H9 (cell line): ENCODE measurements around the gene ADAMTS3. TPM values are rescaled to one million over a fixed set of nuclear protein-coding genes. Genes with fewer than 3 reads are reported as not detected.

Experiments
- DNase-seq: peaks from one replicate; pipeline ENCODE4 v3.0.0-alpha.2; 2017
- H2AFZ ChIP-seq: one replicate; pipeline ENCODE4 v1.6.1; 2013; ENCODE audit warnings: mild to moderate bottlenecking, low read length, control low read depth, moderate library complexity
- H2AK5ac ChIP-seq: 2 replicates; pipeline ENCODE4 v1.6.1; 2013; ENCODE audit warnings: low read length, control low read depth, mixed read lengths; ENCODE audit not compliant: insufficient read length
- H2BK120ac ChIP-seq: one replicate; pipeline ENCODE4 v1.6.1; 2013; ENCODE audit warnings: low read depth, mild to moderate bottlenecking, low read length, control low read depth, inconsistent platforms; ENCODE audit not compliant: poor library complexity, severe bottlenecking
- H2BK12ac ChIP-seq: 2 replicates; pipeline ENCODE4 v1.6.1; 2013; ENCODE audit warnings: low read length, control low read depth, mixed read lengths, low read depth; ENCODE audit not compliant: insufficient read length
- H2BK15ac ChIP-seq: 2 replicates; pipeline ENCODE4 v1.6.1; 2013; ENCODE audit warnings: low read depth, low read length, control low read depth
- H2BK20ac ChIP-seq: one replicate; pipeline ENCODE4 v1.6.1; 2013; ENCODE audit warnings: low read depth, mild to moderate bottlenecking, low read length, control low read depth, inconsistent platforms; ENCODE audit not compliant: poor library complexity, severe bottlenecking
- H2BK5ac ChIP-seq: 2 replicates; pipeline ENCODE4 v1.6.1; 2013; ENCODE audit warnings: low read length, control low read depth, mixed read lengths; ENCODE audit not compliant: insufficient read length
- H3K14ac ChIP-seq: 2 replicates; pipeline ENCODE4 v1.6.1; 2013; ENCODE audit warnings: low read length, control low read depth; ENCODE audit not compliant: insufficient read depth
- H3K18ac ChIP-seq: 2 replicates; pipeline ENCODE4 v1.6.1; 2013; ENCODE audit warnings: low read depth, mild to moderate bottlenecking, mixed read lengths, low read length, control low read depth; ENCODE audit not compliant: insufficient read length
- H3K23ac ChIP-seq: 2 replicates; pipeline ENCODE4 v1.6.1; 2013; ENCODE audit warnings: low read length, control low read depth, mixed read lengths, low read depth; ENCODE audit not compliant: insufficient read length
- H3K23me2 ChIP-seq: 2 replicates; pipeline ENCODE4 v1.6.1; 2013; ENCODE audit warnings: low read depth, mild to moderate bottlenecking, mixed read lengths, low read length, control low read depth; ENCODE audit not compliant: insufficient read length, poor library complexity, severe bottlenecking
- H3K27ac ChIP-seq: 2 replicates; pipeline ENCODE4 v1.5.1; 2013; ENCODE audit warnings: low read length, control low read depth, mixed read lengths, low read depth; ENCODE audit not compliant: insufficient read length
- H3K27me3 ChIP-seq: 2 replicates; pipeline ENCODE4 v1.6.1; 2013; ENCODE audit warnings: low read length, control low read depth, inconsistent platforms; ENCODE audit not compliant: insufficient read depth
- H3K4ac ChIP-seq: 2 replicates; pipeline ENCODE4 v1.6.1; 2013; ENCODE audit warnings: low read depth, mild to moderate bottlenecking, control low read depth, inconsistent platforms, low read length, moderate library complexity
- H3K4me1 ChIP-seq: 2 replicates; pipeline ENCODE4 v1.6.1; 2013; ENCODE audit warnings: low read length, control low read depth, inconsistent platforms; ENCODE audit not compliant: insufficient read depth
- H3K4me2 ChIP-seq: 2 replicates; pipeline ENCODE4 v1.6.1; 2013; ENCODE audit warnings: low read length, control low read depth, mixed read lengths; ENCODE audit not compliant: insufficient read length, insufficient read depth
- H3K56ac ChIP-seq: 2 replicates; pipeline ENCODE4 v1.6.1; 2013; ENCODE audit warnings: low read depth, mild to moderate bottlenecking, mixed read lengths, low read length, control low read depth; ENCODE audit not compliant: insufficient read length
- H3K79me1 ChIP-seq: 2 replicates; pipeline ENCODE4 v1.6.1; 2013; ENCODE audit warnings: low read depth, mild to moderate bottlenecking, moderate library complexity, low read length, control low read depth, inconsistent platforms; ENCODE audit not compliant: insufficient read depth, poor library complexity, severe bottlenecking
- H3K79me2 ChIP-seq: 2 replicates; pipeline ENCODE4 v1.6.1; 2013; ENCODE audit warnings: low read length, control low read depth, inconsistent platforms; ENCODE audit not compliant: insufficient read depth
- H3K9ac ChIP-seq: 2 replicates; pipeline ENCODE4 v1.6.1; 2013; ENCODE audit warnings: low read length, control low read depth, mixed read lengths; ENCODE audit not compliant: insufficient read length; ENCODE audit errors: extremely low read depth
- H3K9me3 ChIP-seq: one replicate; pipeline ENCODE4 v1.6.1; 2013; ENCODE audit warnings: low read depth, low read length, inconsistent platforms; ENCODE audit not compliant: control insufficient read depth
- H3T11ph ChIP-seq: one replicate; pipeline ENCODE4 v1.6.1; 2013; ENCODE audit warnings: mild to moderate bottlenecking, low read length, control low read depth, inconsistent platforms
- H4K20me1 ChIP-seq: one replicate; pipeline ENCODE4 v1.6.1; 2013; ENCODE audit not compliant: control insufficient read depth, insufficient read length, insufficient read depth
- H4K5ac ChIP-seq: 2 replicates; pipeline ENCODE4 v1.6.1; 2013; ENCODE audit warnings: low read depth, mild to moderate bottlenecking, mixed read lengths, low read length, control low read depth; ENCODE audit not compliant: insufficient read length
- H4K8ac ChIP-seq: replicated peaks from 2 replicates; pipeline ENCODE4 v1.6.1; 2013; ENCODE audit warnings: low read length, control low read depth, mixed read lengths, low read depth; ENCODE audit not compliant: insufficient read length
- H4K91ac ChIP-seq: 2 replicates; pipeline ENCODE4 v1.6.1; 2013; ENCODE audit warnings: low read depth, mild to moderate bottlenecking, moderate library complexity, mixed read lengths, low read length, control low read depth; ENCODE audit not compliant: insufficient read length
- H3K27ac Mint-ChIP-seq, 3 experiments: 2 replicates in 2 of 3; 3 replicates in 1 of 3; pipeline ENCODE4 v1.8.0; 2020 to 2021; ENCODE audit warnings: mixed read lengths in 3 of 3, mild to moderate bottlenecking in 1 of 3, moderate library complexity in 1 of 3
- H3K27me3 Mint-ChIP-seq: 2 replicates; pipeline ENCODE4 v1.8.0; 2021; ENCODE audit warnings: low read depth, mild to moderate bottlenecking, moderate library complexity, mixed read lengths
- H3K36me3 Mint-ChIP-seq, 3 experiments: 2 replicates in 2 of 3; 3 replicates in 1 of 3; pipeline ENCODE4 v1.8.0; 2020 to 2021; ENCODE audit warnings: low read depth in 3 of 3, mixed read lengths in 3 of 3; ENCODE audit not compliant: insufficient read depth in 1 of 3
- H3K4me1 Mint-ChIP-seq, 2 experiments: 2 replicates each; pipeline ENCODE4 v1.8.0; 2020; ENCODE audit warnings: mixed read lengths in 2 of 2
- H3K4me3 Mint-ChIP-seq, 2 experiments: 2 replicates in 1 of 2; 3 replicates in 1 of 2; pipeline ENCODE4 v1.8.0; 2020 to 2021; ENCODE audit warnings: mild to moderate bottlenecking in 2 of 2, mixed read lengths in 2 of 2, moderate library complexity in 1 of 2
- H3K9me3 Mint-ChIP-seq, 2 experiments: 2 replicates in 1 of 2; 3 replicates in 1 of 2; pipeline ENCODE4 v1.8.0; 2020; ENCODE audit warnings: mild to moderate bottlenecking in 2 of 2, mixed read lengths in 2 of 2, moderate library complexity in 1 of 2
- WGBS: extraction: QIAGEN DNeasy Blood & Tissue Kit; methylation state at CpG from one replicate; pipeline ENCODE4 v1.1.7; 2013; ENCODE audit warnings: missing lambda C conversion rate, low lambda C conversion rate, mixed read lengths; ENCODE audit not compliant: insufficient read length; ENCODE audit errors: extremely low coverage; 5-methylcytosine and 5-hydroxymethylcytosine counted together
- total RNA-seq: library from RNA; stranded (reverse); gene quantifications from 2 replicates; pipeline ENCODE4 v1.2.1, GENCODE V29; 2021
- TF ChIP-seq, protein P1 (sequence below): fragments of 200-600 bp; sonication (generic); conservative IDR thresholded peaks from 3 replicates; pipeline ENCODE4 v1.8.0; 2021; ENCODE audit warnings: antibody characterized with exemption, mild to moderate bottlenecking

ADAMTS3 gene
- total RNA-seq, 1 experiment from 2014 or later, result 1.1 TPM

- Mint-ChIP-seq H3K27me3 (no peaks in the 10 kb centered on the region), H3K36me3 (peaks cover 14 to 23% (median 21%) of the 10 kb centered on the region in 3 experiments), H3K4me1 (no peaks in the 10 kb centered on the region), H3K27ac (no peak overlapping the region), H3K9me3 (peaks cover 23% of the 10 kb centered on the region in 2 experiments), H3K4me3 (no peak overlapping the region)
- no peak overlapping the region for H3K27ac ChIP-seq
- H3K27me3 ChIP-seq, result no peaks in the 10 kb centered on the region
- no peak overlapping the region for H3K4me2 ChIP-seq
- H3K4me1 ChIP-seq, result no peaks in the 10 kb centered on the region
- no peak overlapping the region for H4K5ac ChIP-seq
- no peak overlapping the region for H2BK5ac ChIP-seq
- no peak overlapping the region for H2BK20ac ChIP-seq
- no peak overlapping the region for H3K23ac ChIP-seq
- no peak overlapping the region for H2BK15ac ChIP-seq
- H2BK12ac ChIP-seq, result no peak overlapping the region
- no peaks in the 10 kb centered on the region for H3K79me2 ChIP-seq
- DNase-seq, result no peak
- H4K20me1 ChIP-seq, result no peaks in the 10 kb centered on the region
- no peak overlapping the region for H3K14ac ChIP-seq
- H2AK5ac ChIP-seq, result no peak overlapping the region
- H3K4ac ChIP-seq, result no peak overlapping the region
- no CpG with 5 or more reads among the region's 2 CpGs for WGBS
- H3K79me1 ChIP-seq, result no peaks in the 10 kb centered on the region
- no peaks in the 10 kb centered on the region for H3K9me3 ChIP-seq
- no peak overlapping the region for H3K56ac ChIP-seq
- no peaks in the 10 kb centered on the region for H3K23me2 ChIP-seq
- H4K91ac ChIP-seq, result no peak overlapping the region
- no peak overlapping the region for H3T11ph ChIP-seq
- no peak overlapping the region for H2AFZ ChIP-seq
- H2BK120ac ChIP-seq, result no peak overlapping the region
- TF ChIP-seq, protein P1, sequence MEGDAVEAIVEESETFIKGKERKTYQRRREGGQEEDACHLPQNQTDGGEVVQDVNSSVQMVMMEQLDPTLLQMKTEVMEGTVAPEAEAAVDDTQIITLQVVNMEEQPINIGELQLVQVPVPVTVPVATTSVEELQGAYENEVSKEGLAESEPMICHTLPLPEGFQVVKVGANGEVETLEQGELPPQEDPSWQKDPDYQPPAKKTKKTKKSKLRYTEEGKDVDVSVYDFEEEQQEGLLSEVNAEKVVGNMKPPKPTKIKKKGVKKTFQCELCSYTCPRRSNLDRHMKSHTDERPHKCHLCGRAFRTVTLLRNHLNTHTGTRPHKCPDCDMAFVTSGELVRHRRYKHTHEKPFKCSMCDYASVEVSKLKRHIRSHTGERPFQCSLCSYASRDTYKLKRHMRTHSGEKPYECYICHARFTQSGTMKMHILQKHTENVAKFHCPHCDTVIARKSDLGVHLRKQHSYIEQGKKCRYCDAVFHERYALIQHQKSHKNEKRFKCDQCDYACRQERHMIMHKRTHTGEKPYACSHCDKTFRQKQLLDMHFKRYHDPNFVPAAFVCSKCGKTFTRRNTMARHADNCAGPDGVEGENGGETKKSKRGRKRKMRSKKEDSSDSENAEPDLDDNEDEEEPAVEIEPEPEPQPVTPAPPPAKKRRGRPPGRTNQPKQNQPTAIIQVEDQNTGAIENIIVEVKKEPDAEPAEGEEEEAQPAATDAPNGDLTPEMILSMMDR, result no peak
- H3K9ac ChIP-seq, result no peak overlapping the region
- no peak overlapping the region for H3K18ac ChIP-seq
- H4K8ac ChIP-seq, result no peak overlapping the region
These were observed 37.7 kb upstream of the ADAMTS3 start for GRCh38 chr4:72606751-72607150.
